Stimulated activated CD8-positive, alpha-beta memory T cell treated with anti-CD3 and anti-CD28 coated beads, Interleukin-15, amount 100 ng/mL, for 4 hours (primary cell): ENCODE results near the gene VPS39.
"Not testable (repeated sequence)": the region's sequence is repeated elsewhere in the genome, so short reads cannot be mapped to it uniquely, and the experiment has no call there.

Experiments
- DNase-seq, 2 donors: peaks; one replicate each; pipeline ENCODE4 v3.0.0-alpha.2; 2020; ENCODE audit warnings: low read depth in 2 of 2

The VPS39 gene

DNA sequence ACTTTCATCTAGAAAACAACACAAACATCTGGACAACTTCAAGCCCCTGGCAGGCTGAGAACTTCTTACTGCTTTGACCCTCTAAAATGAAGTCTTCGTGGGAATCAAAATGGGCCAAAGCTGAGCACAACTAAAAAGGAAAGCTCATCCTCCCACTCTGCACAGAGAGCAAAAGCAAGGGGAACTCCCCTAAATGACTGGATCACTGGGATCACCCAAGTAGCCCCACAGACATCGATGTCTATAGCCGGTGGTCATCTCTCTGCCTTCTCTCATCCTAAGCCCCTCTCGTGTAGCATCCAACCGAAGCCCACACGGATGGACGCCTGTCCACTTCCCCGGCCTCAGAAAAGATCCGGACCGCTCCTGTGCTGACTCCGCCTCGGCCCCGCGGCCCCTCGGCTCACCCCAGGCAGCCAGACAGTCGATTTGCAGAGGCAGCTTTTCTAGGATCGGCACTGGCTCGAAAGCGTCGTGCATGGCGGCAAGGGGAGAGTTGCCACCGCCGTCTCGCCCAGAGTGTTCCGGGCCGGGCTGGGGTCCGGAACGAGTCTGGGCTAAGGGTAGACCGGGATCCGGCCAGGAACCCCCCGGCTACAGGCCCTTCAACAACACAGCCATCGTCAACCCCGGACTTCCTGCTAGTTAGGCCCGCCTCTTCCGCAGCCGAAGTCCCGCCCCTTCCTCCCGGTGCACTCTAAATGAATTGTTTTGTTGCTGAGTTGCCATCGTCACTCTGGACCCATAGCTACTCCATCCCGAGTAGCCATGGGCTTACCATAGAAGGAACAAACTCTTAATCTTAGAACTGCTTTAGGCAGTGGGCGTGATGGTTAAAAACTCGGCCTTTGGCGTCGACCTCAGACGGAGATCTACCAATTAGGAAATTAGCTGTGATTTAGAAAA, at the start of gene VPS39:
Gene VPS39 (minus strand): TSS at position 631 of the 906 bp plus-strand sequence. CDS start 151 bp downstream, at position 480.
- peak; percentile 57 to 68 for DNase-seq

GRCh38 chr15:42253300-42253699, 45.2 kb upstream of the VPS39 start:
- DNase-seq: no peak

GRCh38 chr15:42240823-42241222, 32.7 kb upstream of the VPS39 start:
- DNase-seq: no peak

DNA sequence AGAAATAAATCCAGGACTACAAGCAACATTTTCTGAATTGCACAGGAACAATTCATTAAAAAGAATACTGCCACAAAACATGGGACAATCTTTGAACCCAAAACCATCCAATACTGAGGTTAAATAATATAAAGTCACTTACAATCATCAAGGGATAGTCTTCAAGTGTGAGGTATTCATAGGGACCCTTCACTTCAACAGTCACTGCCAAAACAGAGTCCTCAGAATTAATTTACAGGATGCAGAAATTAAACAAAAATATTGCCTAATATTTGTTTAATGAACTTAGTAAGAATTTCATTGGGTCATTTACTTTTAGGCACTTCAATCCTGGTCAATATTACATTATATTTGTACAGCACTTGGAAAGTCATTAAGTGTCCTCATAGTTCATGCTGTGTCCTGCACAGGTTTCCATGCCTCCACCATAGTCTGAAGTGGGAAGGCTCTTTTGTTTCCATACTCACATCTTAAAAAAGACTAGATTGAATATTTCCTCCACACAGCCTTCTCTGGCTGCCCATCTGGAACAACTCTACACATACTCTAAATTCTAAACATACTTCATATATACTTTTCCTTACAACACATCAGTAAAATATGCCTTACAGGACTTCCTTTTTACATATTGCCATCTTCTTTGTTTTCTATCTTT, 31.6 kb upstream of the VPS39 start:
- DNase-seq: no peak

DNA sequence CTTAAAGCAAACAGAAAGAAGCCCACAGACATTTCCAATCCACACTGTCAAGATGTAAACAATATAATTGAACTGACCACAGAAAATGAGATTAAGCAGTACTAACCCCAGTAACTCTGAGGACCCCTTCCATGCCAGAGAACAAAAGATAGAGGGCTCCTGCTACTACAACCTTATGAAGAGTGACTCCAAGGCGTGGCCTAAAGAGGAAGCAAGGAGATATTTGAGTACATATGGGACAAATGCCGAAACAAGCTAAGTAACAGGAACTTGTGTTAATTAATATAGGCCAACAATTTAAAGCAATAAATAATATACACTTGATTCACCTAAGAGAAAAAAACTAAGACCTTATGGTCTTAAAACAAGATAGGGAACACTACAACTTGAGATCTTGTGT, 25.0 kb upstream of the VPS39 start:
- no peak for DNase-seq

GRCh38 chr15:42232606-42233005, 24.5 kb upstream of the VPS39 start:
- no peak for DNase-seq

- no peak for DNase-seq
Measured at GRCh38 chr15:42231088-42231487, 23.0 kb upstream of the VPS39 start.

DNA sequence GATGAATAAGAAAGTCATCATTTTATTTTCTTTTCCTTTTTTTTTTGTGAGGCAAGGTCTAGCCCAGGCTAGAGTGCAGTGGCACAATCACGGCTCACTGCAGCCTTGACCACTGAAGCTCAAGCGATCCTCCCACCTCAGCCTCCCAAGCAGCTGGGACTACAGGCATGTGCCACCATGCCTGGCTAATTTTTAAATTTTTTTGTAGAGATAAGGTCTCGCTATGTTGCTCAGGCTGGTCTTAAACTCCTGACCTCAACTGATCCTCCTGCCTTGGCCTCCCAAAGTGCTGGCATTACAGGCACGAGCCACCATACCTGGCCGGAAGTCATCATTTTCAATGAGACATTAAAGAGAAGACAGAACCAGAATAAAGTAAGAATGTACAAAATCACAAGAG, 20.9 kb upstream of the VPS39 start:
- DNase-seq: not testable (repeated sequence)

DNA sequence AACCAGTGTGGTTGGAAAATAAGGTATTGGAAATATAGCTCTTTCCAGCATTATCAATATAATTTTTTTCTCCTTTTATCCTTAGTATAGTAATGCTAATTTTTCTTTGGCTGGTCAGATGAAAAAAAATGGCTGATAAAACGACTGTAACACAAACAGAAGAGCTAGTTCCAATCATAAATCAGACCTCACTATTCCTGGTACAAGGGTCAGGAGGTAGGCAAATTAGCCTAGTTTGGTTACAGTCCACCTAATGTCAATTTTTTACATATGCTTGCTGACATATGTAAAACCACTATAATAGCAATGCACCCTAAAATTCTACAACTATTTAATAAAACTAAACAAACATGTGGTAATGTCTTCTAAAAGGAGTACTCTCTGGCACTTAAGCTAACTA, 19.9 kb upstream of the VPS39 start:
- no peak for DNase-seq

GRCh38 chr15:42226648-42227047, 18.5 kb upstream of the VPS39 start:
- DNase-seq: no peak

- no peak for DNase-seq
Measured at GRCh38 chr15:42220216-42220615, 12.1 kb upstream of the VPS39 start.

GRCh38 chr15:42218953-42219592, 11.0 kb upstream of the VPS39 start:
- DNase-seq: no peak

- no peak for DNase-seq
Measured at GRCh38 chr15:42217568-42217967, 9.5 kb upstream of the VPS39 start.

DNA sequence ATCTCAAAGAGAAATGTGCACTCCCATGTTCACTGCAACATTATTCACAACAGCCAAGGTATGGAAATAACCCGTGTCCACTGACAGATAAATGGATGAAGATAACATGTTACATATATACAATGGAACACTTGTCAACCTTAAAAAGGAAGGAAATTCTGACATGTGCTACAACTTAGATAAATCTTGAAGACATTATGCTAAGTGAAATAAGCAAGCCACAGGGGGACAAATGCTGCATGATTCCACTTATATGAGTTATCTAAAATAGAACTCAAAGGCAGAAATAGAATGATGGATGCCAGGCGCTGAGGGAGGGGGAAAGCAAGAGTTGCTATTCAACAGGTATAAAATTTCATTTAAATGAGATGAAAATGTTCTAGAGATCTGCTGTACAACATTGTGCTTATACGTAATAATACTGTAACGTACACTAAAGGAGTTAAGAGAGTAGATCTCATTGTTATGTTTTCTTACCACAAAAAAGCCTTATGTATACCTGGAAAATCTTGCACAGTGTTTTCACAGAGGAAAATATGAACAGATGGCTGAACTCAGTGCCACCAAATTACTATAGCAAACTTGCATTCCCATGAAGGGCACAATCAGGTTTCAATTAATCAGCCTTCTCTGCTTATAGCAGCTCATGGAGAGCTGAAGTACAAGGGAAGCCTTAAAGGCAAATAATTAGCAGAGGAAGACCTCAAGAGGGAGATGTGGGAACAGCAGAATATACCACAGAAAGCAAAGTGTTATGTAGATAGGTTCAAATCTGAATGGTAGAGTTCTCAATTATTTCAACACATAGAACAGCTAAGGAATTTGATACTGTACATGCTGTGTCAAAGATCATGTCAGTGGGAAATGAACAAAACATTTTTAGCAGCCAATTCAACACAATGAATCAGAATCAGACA, 8.1 kb upstream of the VPS39 start:
- DNase-seq: no peak

DNA sequence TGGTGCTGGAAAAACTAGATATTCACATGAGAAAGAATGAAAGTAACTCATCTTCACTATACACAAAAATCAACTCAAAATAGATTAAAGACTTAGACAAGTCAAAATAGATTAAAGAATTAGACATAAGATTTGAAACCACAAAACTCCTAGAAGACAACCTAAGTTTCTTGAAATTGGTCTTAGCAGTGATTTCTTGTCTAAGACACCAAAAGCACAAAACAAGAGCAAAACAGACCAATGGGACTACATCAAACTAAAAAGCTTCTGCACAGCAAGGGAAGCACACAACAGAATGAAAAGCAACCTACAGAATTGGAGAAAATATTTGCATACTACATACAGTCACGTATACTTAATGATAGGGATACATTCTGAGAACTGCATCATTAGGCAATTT, 6.5 kb upstream of the VPS39 start:
- DNase-seq: no peak

GRCh38 chr15:42213511-42213910, 5.4 kb upstream of the VPS39 start:
- no peak for DNase-seq

- no peak for DNase-seq
Measured at GRCh38 chr15:42210696-42211095, 2.6 kb upstream of the VPS39 start.

GRCh38 chr15:42206406-42206805, 1.7 kb downstream of the VPS39 start:
- no peak for DNase-seq

DNA sequence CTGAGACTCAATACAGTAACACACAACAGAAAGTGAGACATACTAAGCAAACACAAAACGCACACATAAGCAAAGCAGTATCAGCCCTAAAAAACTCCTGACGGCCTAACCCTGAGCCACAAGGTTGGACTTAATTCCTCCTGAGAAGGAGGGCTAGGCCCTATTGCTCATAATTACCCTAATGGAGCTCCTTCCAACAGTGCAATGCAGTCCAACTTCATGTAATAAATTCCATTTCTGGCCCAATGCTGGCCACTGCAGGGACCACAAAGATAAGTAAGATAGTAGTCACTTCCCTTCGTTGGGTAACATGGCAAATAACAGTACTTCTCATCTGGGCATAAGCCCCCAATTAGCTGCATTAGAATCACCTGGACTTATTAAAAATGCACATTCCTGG, 4.2 kb downstream of the VPS39 start:
- DNase-seq: no peak

- DNase-seq: no peak
Measured at GRCh38 chr15:42202653-42203052, 5.5 kb downstream of the VPS39 start.

GRCh38 chr15:42201801-42202200, 6.3 kb downstream of the VPS39 start:
- no peak for DNase-seq

DNA sequence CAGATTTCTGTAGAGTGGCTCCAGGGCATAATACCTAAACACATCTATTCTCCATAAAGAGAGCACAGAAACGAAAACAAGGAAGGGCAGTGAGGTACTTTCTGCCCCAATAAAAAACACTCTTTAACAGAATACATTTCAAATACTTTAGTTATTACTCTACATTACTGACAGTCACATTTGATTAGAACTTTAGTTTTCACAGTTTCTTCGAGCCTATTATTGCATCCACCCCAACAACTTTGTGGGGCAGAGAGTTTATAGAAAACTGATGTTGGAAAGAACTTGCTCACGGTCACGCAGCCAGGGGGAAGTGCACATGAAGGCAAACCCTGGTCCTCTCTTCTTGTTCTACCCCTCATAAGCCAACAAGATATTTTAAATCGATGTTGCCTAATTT, 9.0 kb downstream of the VPS39 start:
- no peak for DNase-seq
